Measurements from ENCODE around the gene AFAP1L1.

Gene AFAP1L1

GRCh38 chr5:149366169-149366729, 94.6 kb downstream of the AFAP1L1 start (continued):
- TF ChIP-seq TSHZ2 (CRISPR knock-in tag; IDR thresholded peaks at IDR 0.05) = no peak
- TF ChIP-seq RARB (CRISPR knock-in tag; IDR thresholded peaks at IDR 0.05) = no peak
- no peak for TF ChIP-seq ZC3H10 (CRISPR knock-in tag; IDR thresholded peaks at IDR 0.05)
- no peak for TF ChIP-seq ESRRG (CRISPR knock-in tag; IDR thresholded peaks at IDR 0.05)
- TF ChIP-seq CSDC2 (CRISPR knock-in tag; IDR thresholded peaks at IDR 0.05) = no peak
- TF ChIP-seq OSR1 (CRISPR knock-in tag; IDR thresholded peaks at IDR 0.05) = no peak
- TF ChIP-seq TOX (CRISPR knock-in tag; IDR thresholded peaks at IDR 0.05; ENCODE audit: borderline replicate concordance) = no peak
- no peak for TF ChIP-seq ZNF8 (CRISPR knock-in tag; IDR thresholded peaks at IDR 0.05)
- no peak for TF ChIP-seq TCF4 (CRISPR knock-in tag; IDR thresholded peaks at IDR 0.05; ENCODE audit: borderline replicate concordance)

- peak; percentile 89 for ATAC-seq
- no peak for TF ChIP-seq PATZ1 (CRISPR knock-in tag; IDR thresholded peaks at IDR 0.05; ENCODE audit: borderline replicate concordance)
- no peak for TF ChIP-seq BACH2 (CRISPR knock-in tag; IDR thresholded peaks at IDR 0.05; ENCODE audit: borderline replicate concordance)
- no peak for TF ChIP-seq SNAI2 (CRISPR knock-in tag; IDR thresholded peaks at IDR 0.05)
- TF ChIP-seq CREB5 (CRISPR knock-in tag; IDR thresholded peaks at IDR 0.05; ENCODE audit: low read depth) = no peak
- no peak for TF ChIP-seq TOX (CRISPR knock-in tag; IDR thresholded peaks at IDR 0.05; ENCODE audit: borderline replicate concordance)
- no peak for TF ChIP-seq PPARA (CRISPR knock-in tag; IDR thresholded peaks at IDR 0.05; ENCODE audit: borderline replicate concordance)
Measured at GRCh38 chr5:149367249-149367971, 95.8 kb downstream of the AFAP1L1 start.

GRCh38 chr5:149367972-149368645, 96.5 kb downstream of the AFAP1L1 start:
- no peak for ATAC-seq
- TF ChIP-seq GLIS3 (CRISPR knock-in tag; IDR thresholded peaks at IDR 0.05) (no peak), ZFP30 (CRISPR knock-in tag; IDR thresholded peaks at IDR 0.05) (no peak), ISL1 (CRISPR knock-in tag; IDR thresholded peaks at IDR 0.05) (no peak), CREB5 (CRISPR knock-in tag; IDR thresholded peaks at IDR 0.05; ENCODE audit: low read depth) (no peak), OSR1 (CRISPR knock-in tag; IDR thresholded peaks at IDR 0.05) (no peak), ZNF70 (CRISPR knock-in tag; IDR thresholded peaks at IDR 0.05) (no peak), ZNF8 (CRISPR knock-in tag; IDR thresholded peaks at IDR 0.05) (no peak), TCF4 (CRISPR knock-in tag; IDR thresholded peaks at IDR 0.05; ENCODE audit: borderline replicate concordance) (no peak), TSHZ2 (CRISPR knock-in tag; IDR thresholded peaks at IDR 0.05) (no peak), PATZ1 (CRISPR knock-in tag; IDR thresholded peaks at IDR 0.05; ENCODE audit: borderline replicate concordance) (no peak), RARB (CRISPR knock-in tag; IDR thresholded peaks at IDR 0.05) (no peak), ZNF565 (CRISPR knock-in tag; conservative IDR thresholded peaks at IDR 0.05; ENCODE audit: low read depth) (no peak), CSDC2 (CRISPR knock-in tag; IDR thresholded peaks at IDR 0.05) (no peak), TOX (CRISPR knock-in tag; IDR thresholded peaks at IDR 0.05; ENCODE audit: borderline replicate concordance) (no peak), CSRNP3 (CRISPR knock-in tag; IDR thresholded peaks at IDR 0.05) (no peak)
